HEK293 (cell line): ENCODE results near the gene PPP3R2.

Experiments
- CTCF ChIA-PET: fragments of 350-600 bp; formaldehyde crosslinking; extraction: SDS; loops from one replicate; lab custom pipeline; 2021; ENCODE audit warnings: antibody characterized with exemption; lab: Yijun Ruan, JAX
- POLR2A ChIA-PET: fragments of 300-600 bp; formaldehyde crosslinking; extraction: SDS; loops from one replicate; lab custom pipeline; 2020; ENCODE audit warnings: antibody characterized with exemption, inconsistent platforms; lab: Yijun Ruan, JAX
- H3K27ac ChIP-seq: fragments of 200-500 bp; sonication (Bioruptor generic); 2 replicates; pipeline ENCODE4 v1.5.1; 2014; ENCODE audit warnings: low read depth, low read length, control low read depth, inconsistent platforms; ENCODE audit errors: extremely low read depth
- H3K36me3 ChIP-seq, 2 experiments: fragments of 200-500 bp in 1 of 2; sonication (Bioruptor generic) in 1 of 2; 1 replicate in 1 of 2; 2 replicates in 1 of 2; pipeline ENCODE4 v1.5.1; 2014 to 2017; ENCODE audit warnings: inconsistent platforms in 2 of 2, low read length in 2 of 2; ENCODE audit not compliant: control insufficient read depth in 2 of 2, insufficient read depth in 1 of 2
- H3K4me1 ChIP-seq: fragments of 200-500 bp; sonication (Bioruptor generic); 2 replicates; pipeline ENCODE4 v1.5.1; 2014; ENCODE audit warnings: mild to moderate bottlenecking, low read length, inconsistent platforms; ENCODE audit not compliant: control insufficient read depth, insufficient read depth
- H3K4me3 ChIP-seq: 2 replicates; pipeline ENCODE4 v1.5.1; 2011; ENCODE audit warnings: low read depth, mild to moderate bottlenecking, control low read depth, low read length, moderate library complexity
- H3K9me3 ChIP-seq: fragments of 200-500 bp; sonication (Bioruptor generic); 2 replicates; pipeline ENCODE4 v1.5.1; 2014; ENCODE audit warnings: low read depth, low read length, inconsistent platforms; ENCODE audit not compliant: control insufficient read depth, insufficient read depth
- EGR2 ChIP-seq: fragments of 450-650 bp; formaldehyde crosslinking; IDR thresholded peaks from 2 replicates; pipeline ENCODE4 v1.5.1; 2016; ENCODE audit warnings: low read depth, missing biosample characterization, missing genetic modification characterization
- KLF1 ChIP-seq: fragments of 450-650 bp; formaldehyde crosslinking; IDR thresholded peaks from 2 replicates; pipeline ENCODE4 v1.5.1; 2016; ENCODE audit warnings: missing biosample characterization, missing genetic modification characterization
- RBAK ChIP-seq: fragments of 450-650 bp; formaldehyde crosslinking; IDR thresholded peaks from 2 replicates; pipeline ENCODE4 v1.5.1; 2016; ENCODE audit warnings: missing biosample characterization, missing genetic modification characterization
- SALL2 ChIP-seq: fragments of 450-650 bp; formaldehyde crosslinking; IDR thresholded peaks from 2 replicates; pipeline ENCODE4 v1.5.0; 2017; ENCODE audit warnings: missing biosample characterization, mild to moderate bottlenecking, missing genetic modification characterization, borderline replicate concordance
- TRIM28 ChIP-seq: IDR thresholded peaks from 2 replicates; pipeline ENCODE4 v1.6.1; 2011; ENCODE audit warnings: low read length, control low read depth, borderline replicate concordance
- YY2 ChIP-seq: fragments of 450-650 bp; formaldehyde crosslinking; IDR thresholded peaks from 2 replicates; pipeline ENCODE4 v1.5.1; 2016; ENCODE audit warnings: missing biosample characterization, missing genetic modification characterization
- ZNF132 ChIP-seq: fragments of 450-650 bp; formaldehyde crosslinking; IDR thresholded peaks from 2 replicates; pipeline ENCODE4 v1.5.1; 2017; ENCODE audit warnings: missing biosample characterization, missing genetic modification characterization, borderline replicate concordance
- ZNF140 ChIP-seq: fragments of 450-650 bp; formaldehyde crosslinking; IDR thresholded peaks from 2 replicates; pipeline ENCODE4 v1.5.1; 2016; ENCODE audit warnings: missing biosample characterization, missing genetic modification characterization
- ZNF16 ChIP-seq: fragments of 450-650 bp; formaldehyde crosslinking; IDR thresholded peaks from 2 replicates; pipeline ENCODE4 v1.5.1; 2016; ENCODE audit warnings: low read depth, missing biosample characterization, missing genetic modification characterization
- ZNF335 ChIP-seq: fragments of 450-650 bp; formaldehyde crosslinking; conservative IDR thresholded peaks from 2 replicates; pipeline ENCODE4 v1.5.1; 2016; ENCODE audit warnings: missing biosample characterization, missing genetic modification characterization
- ZNF341 ChIP-seq: fragments of 450-650 bp; formaldehyde crosslinking; IDR thresholded peaks from 2 replicates; pipeline ENCODE4; 2016; ENCODE audit warnings: low read depth, missing biosample characterization, missing genetic modification characterization
- ZNF37A ChIP-seq: fragments of 450-650 bp; IDR thresholded peaks from 2 replicates; pipeline ENCODE4 v1.5.1; 2018; ENCODE audit warnings: missing biosample characterization, missing genetic modification characterization
- ZNF514 ChIP-seq: fragments of 450-650 bp; formaldehyde crosslinking; IDR thresholded peaks from 2 replicates; pipeline ENCODE4 v1.5.1; 2016; ENCODE audit warnings: missing biosample characterization, missing genetic modification characterization
- ZNF558 ChIP-seq: fragments of 450-650 bp; formaldehyde crosslinking; IDR thresholded peaks from 2 replicates; pipeline ENCODE4 v1.5.1; 2016; ENCODE audit warnings: missing biosample characterization, missing genetic modification characterization
- ZNF585B ChIP-seq: fragments of 450-650 bp; formaldehyde crosslinking; IDR thresholded peaks from 2 replicates; pipeline ENCODE4 v1.5.1; 2016; ENCODE audit warnings: missing biosample characterization, missing genetic modification characterization
- ZNF654 ChIP-seq: fragments of 450-650 bp; formaldehyde crosslinking; IDR thresholded peaks from 2 replicates; pipeline ENCODE4 v1.5.1; 2016; ENCODE audit warnings: low read depth, missing biosample characterization, missing genetic modification characterization
- TF ChIP-seq, protein P1 (sequence below): fragments of 450-650 bp; formaldehyde crosslinking; IDR thresholded peaks from 2 replicates; pipeline ENCODE4 v1.5.1; 2016; ENCODE audit warnings: missing biosample characterization, missing genetic modification characterization
- TF ChIP-seq, protein P2 (sequence below): fragments of 450-650 bp; formaldehyde crosslinking; IDR thresholded peaks from 2 replicates; pipeline ENCODE4 v1.5.1; 2016; ENCODE audit warnings: missing biosample characterization, missing genetic modification characterization

Gene PPP3R2

DNA sequence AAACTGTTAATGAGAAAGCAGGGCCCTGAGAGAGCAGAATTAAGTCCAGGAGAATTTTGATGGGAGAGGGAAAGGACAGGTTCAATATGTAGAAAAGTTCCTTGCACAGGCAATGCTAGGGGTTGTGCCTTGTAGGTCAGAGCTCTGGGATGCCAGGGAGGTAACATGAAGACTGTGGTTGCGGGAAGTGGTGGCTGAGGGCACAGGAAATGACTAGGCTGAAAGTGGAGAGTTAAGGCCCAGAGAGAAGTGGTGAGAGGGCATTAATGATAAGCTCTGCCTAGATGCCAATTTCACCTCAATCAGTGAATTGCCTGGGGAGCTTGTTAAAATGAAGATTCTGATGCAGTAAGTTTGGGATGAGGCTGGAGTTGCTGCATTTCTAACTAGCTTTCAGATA is 31.5 kb upstream of the PPP3R2 start (continued):
- TF ChIP-seq SALL2 (tag by site-specific recombination) = no peak

DNA sequence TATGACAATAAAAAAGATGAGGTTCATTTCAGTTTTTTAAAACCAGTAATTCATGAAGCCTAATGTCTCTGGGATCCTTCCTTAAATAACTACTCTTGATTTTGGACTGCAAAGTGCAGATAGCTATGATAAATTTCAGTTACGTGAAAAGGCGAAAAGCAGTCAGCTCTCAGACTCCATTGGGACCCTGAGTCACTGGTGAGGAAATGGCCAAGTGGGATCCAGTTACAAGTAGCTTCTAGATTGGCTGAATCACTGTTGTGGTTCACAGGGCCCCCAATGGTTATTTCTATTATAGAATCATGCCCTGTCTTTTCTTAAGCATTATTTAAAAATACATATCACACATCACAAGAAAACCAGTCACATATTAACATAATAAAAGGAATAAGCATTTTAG is 31.1 kb upstream of the PPP3R2 start:
- TF ChIP-seq KLF1 (tag by site-specific recombination) (no peak), ZNF37A (tag by site-specific recombination) (no peak), YY2 (tag by site-specific recombination) (no peak), ZNF341 (tag by site-specific recombination) (no peak), RBAK (no peak), TRIM28 (no peak)
- Histone ChIP-seq H3K4me1 (no peaks in the 10 kb centered on the region), H3K4me3 (no peak overlapping the region), H3K9me3 (no peaks in the 10 kb centered on the region), H3K36me3 (no peaks in the 10 kb centered on the region), H3K27ac (no peak overlapping the region)
- POLR2A ChIA-PET = no interaction called here
- CTCF ChIA-PET = interaction anchor here (0.6 to 0.7 kb wide), 2 partner anchors 10 to 88 kb away, joined by 3 read pairs; no protein-coding TSS in a partner anchor

DNA sequence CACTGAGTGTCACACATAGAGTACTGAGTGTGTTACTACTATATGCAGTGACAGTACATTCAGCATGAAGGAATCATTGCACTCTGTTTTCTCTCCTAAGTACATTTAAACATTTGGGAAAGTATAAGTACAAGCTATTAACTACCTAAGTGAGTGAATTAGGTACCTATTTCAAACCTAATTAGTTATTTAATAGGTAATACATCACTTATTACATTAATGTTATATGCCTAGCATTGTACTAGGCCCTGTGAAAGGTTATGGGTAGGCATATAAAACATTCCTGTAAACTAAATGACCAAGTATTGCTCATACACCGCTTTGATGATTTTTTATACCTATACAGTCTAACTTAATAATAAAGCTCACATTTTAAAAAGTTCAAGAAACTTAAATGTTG is 25.7 kb upstream of the PPP3R2 start:
- Histone ChIP-seq H3K27ac (no peak overlapping the region), H3K9me3 (no peaks in the 10 kb centered on the region), H3K4me3 (no peak overlapping the region), H3K4me1 (no peaks in the 10 kb centered on the region), H3K36me3 (no peaks in the 10 kb centered on the region)
- TF ChIP-seq, protein P1, sequence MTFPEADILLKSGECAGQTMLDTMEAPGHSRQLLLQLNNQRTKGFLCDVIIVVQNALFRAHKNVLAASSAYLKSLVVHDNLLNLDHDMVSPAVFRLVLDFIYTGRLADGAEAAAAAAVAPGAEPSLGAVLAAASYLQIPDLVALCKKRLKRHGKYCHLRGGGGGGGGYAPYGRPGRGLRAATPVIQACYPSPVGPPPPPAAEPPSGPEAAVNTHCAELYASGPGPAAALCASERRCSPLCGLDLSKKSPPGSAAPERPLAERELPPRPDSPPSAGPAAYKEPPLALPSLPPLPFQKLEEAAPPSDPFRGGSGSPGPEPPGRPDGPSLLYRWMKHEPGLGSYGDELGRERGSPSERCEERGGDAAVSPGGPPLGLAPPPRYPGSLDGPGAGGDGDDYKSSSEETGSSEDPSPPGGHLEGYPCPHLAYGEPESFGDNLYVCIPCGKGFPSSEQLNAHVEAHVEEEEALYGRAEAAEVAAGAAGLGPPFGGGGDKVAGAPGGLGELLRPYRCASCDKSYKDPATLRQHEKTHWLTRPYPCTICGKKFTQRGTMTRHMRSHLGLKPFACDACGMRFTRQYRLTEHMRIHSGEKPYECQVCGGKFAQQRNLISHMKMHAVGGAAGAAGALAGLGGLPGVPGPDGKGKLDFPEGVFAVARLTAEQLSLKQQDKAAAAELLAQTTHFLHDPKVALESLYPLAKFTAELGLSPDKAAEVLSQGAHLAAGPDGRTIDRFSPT (tag by site-specific recombination) = no peak
- no peak for TF ChIP-seq ZNF558
- TF ChIP-seq ZNF16 = no peak
- TF ChIP-seq EGR2 (tag by site-specific recombination) = no peak
- TF ChIP-seq ZNF654 = no peak
- no peak for TF ChIP-seq ZNF514 (tag by site-specific recombination)
- no peak for TF ChIP-seq ZNF335 (tag by site-specific recombination)
- TF ChIP-seq, protein P2, sequence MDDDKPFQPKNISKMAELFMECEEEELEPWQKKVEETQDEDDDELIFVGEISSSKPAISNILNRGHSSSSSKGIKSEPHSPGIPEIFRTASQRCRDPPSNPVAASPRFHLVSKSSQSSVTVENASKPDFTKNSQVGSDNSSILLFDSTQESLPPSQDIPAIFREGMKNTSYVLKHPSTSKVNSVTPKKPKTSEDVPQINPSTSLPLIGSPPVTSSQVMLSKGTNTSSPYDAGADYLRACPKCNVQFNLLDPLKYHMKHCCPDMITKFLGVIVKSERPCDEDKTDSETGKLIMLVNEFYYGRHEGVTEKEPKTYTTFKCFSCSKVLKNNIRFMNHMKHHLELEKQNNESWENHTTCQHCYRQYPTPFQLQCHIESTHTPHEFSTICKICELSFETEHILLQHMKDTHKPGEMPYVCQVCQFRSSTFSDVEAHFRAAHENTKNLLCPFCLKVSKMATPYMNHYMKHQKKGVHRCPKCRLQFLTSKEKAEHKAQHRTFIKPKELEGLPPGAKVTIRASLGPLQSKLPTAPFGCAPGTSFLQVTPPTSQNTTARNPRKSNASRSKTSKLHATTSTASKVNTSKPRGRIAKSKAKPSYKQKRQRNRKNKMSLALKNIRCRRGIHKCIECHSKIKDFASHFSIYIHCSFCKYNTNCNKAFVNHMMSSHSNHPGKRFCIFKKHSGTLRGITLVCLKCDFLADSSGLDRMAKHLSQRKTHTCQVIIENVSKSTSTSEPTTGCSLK (tag by site-specific recombination) = no peak
- CTCF ChIA-PET = interaction anchor here (0.7 to 1.6 kb wide), 3 partner anchors 53 to 161 kb away, joined by 3 to 4 read pairs (median 3); no protein-coding TSS in a partner anchor
- POLR2A ChIA-PET = no interaction called here

DNA sequence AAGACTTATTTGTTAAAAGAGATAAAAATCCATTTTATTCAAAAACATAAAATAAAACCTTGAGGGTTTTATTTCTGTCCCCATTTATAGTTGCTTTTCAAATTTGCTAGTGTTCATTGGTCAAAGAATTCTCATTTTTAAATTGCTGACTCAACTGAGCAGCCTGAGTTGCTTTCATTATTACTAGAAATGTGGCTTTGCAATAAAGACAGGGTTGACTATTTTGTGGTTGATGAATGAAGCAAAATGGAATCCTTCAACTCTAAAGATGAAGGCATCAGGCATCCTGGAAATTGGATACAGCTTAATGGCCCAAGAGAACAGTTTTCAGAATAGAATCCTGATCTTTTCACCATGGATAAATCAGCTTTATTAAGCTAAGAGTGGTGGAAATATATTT is 23.9 kb upstream of the PPP3R2 start:
- no peaks in the 10 kb centered on the region for H3K36me3 ChIP-seq
- TF ChIP-seq ZNF132 (tag by site-specific recombination) (no peak), ZNF140 (no peak), ZNF585B (tag by site-specific recombination) (no peak)
- H3K27ac ChIP-seq = no peak overlapping the region
- no peak overlapping the region for H3K4me3 ChIP-seq
- ChIA-PET CTCF (interaction anchor here (0.7 to 1.4 kb wide), 2 partner anchors 17 to 54 kb away, joined by 3 to 4 read pairs; no protein-coding TSS in a partner anchor), POLR2A (no interaction called here)
- H3K9me3 ChIP-seq = no peaks in the 10 kb centered on the region
- H3K4me1 ChIP-seq = no peaks in the 10 kb centered on the region
